SH-SY5Y (cell line): ENCODE results near the gene ETS1.

ENCODE experiments used
- GATA2 ChIP-seq: IDR thresholded peaks from 2 replicates; pipeline ENCODE4 v1.6.1; 2011; ENCODE audit warnings: mild to moderate bottlenecking, low read depth, low read length
- GATA3 ChIP-seq: IDR thresholded peaks from 2 replicates; pipeline ENCODE4 v1.6.1; 2011; ENCODE audit warnings: low read depth, mild to moderate bottlenecking, low read length, moderate library complexity

The ETS1 gene

DNA sequence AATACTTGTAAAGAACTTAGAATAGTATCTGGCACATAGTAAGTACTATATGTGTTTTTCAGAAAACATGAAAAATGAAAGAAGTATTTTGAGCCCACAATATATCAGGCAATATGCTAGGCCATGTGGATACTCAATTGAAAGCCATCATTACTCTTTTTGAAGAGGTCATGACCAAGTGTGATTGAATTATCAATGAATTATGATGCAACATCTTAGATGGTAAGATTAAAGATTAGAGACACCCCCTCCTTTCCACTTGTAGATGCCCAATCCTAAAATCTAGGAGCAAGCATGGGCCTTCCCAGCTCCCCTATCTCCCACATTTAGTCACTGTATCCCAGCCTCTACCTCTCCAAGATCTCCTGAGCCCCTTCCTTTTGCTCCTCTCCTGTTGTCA is 154.4 kb downstream of the ETS1 start:
- TF ChIP-seq GATA2 (no peak), GATA3 (no peak)

DNA sequence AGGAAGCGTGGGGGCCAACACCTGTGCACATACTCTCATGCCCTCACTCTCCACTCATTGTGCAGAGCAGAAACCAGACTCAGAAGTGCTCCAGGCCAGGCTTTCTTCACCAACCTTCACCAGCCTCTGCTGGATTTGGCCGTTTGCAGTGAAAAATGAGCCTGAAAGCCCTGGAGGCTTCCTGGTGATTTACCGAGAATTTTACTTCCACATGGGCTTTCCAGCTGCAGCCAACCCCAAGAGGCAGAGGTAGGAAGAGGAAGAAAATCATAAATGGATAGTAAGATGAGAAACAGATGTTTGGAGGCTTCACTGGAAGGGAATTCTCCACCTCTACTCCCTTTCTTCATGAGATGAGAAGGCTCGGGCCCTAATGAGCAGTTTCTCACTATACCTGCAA is 155.4 kb downstream of the ETS1 start:
- no peak for TF ChIP-seq GATA2
- TF ChIP-seq GATA3 = no peak

DNA sequence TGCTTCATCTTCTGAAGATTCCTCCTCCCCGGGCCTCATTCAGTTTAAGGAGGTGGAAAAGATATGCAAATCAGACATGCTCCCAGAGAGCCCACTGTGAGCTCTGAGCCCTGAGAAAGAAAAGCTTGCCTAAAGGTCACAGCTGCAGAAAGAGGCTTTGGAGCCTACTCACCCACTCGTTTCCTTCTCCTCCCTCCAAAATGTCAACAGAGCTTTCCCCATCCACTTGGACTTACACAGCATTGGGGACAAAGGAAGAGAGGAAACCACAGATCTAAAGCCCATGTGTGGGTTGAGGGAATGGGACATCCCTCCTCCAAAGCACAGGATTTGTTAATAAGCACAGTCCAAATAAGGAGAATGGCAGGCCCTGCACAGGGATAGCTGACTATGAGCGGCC is 158.4 kb downstream of the ETS1 start:
- TF ChIP-seq GATA3 = no peak
- no peak for TF ChIP-seq GATA2

DNA sequence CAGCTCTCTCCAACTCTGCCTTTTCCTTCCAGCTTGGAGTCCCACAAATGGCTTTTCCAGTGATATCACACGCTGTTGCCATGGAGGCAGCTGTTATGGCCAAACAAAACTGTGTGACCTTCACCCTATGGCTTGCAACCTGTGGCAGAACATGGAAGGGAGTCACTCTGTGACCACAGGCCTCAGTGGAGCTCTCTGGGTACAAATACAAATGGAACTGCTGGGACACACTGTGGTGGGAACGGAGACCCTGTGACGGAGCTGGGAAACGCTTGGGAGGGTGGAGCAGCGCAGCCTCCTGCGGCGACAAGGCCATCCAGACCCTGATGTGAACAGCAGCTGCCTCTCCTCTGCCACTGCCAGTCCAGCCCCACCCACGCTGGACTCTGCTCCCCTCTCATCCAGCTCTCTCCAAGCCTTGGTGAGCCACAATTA is 162.5 kb downstream of the ETS1 start:
- no peak for TF ChIP-seq GATA2
- TF ChIP-seq GATA3 = no peak

DNA sequence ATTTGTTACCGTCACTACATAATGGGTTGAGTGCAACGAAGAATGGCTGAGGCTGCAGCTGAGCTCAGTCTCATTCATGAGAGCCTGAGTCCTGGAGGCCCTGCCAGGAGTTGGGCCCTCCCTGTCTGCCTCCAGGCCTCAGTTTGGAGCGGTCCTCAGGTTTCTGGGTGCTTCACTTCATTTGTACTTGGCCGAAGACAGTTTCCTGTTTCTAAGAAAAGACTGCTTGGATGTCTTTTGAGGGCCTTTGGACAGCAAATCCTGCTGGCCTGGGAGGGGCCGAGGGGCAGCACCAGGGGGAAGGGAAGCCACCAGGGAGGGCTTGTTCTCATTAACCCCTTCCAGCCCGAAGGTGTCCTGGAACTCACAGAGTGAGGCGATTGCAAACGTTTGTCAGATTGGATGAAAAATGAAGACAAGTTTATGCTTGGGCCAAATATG is 163.1 kb downstream of the ETS1 start:
- no peak for TF ChIP-seq GATA2

DNA sequence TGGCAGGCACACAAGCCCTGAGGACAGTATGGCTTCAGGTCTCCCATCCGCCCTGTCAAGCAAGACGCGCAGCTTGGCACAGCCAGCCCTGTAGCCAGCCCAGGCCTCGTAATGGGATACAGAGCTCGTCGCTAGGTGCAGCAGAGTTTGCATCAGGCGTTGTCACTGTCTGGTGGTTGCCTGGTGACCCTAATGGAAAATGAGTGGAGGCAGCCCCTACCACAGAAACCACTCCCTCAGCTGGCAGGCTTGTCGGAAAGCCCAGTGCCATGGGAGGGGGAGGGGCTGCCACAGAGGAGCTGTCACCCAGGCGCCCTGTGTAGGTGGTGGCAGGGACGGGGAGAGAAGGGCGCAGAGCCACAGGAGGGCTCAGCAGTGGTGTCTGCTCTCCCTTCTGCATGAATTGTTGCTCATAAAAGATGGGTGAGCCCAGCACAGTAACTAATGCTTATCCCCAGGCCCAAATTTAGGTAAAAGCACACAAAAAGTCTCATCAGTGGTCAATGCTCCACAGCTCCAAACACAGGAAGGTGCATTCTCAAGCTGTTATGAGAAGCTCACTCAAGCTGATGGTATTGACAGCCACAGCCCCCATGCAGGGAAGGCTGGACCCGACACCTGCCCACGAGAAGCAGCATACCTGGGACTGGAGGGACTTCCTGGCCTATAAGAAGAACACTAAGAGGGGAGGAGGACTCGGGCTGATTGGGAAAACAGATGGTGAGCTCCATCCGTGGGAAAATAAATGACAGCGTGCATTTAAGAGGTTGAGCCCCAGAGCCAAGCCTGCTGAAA is 164.6 kb downstream of the ETS1 start:
- TF ChIP-seq GATA3 (no peak), GATA2 (no peak)

DNA sequence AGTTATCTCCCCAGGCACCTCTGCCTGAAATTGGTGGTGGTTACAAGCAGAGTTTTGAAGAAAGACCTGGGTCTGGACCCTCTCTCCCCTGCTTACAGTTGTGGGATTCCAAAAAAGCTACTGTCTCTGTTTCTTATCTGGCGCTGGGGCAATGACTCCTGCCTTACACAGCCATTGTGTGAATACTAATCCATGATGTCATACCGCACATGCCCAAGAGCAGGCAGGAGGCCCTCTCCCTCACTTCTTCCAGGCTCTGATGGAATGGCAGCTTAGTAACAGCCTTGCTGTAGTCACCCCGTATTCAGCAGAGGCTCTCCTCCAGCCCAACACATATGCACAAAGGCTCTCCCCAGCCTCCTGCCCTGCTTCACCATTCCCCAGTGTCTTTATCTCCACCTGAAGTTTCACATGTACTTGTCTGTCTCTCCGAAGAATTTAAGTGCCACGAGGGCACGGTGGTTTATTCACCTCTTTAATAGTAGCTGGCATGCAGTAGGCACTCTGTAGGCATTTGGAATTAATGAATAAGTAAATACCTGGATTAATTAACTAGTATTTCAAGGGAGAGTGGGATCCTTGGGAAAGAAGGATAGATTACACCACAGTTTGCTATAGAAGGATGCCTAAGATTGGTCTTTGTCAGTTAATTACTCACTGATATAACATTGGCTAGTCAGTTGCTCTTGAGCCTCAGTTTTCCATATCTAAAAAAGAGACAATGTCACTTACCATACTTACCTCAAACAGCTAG is 165.6 kb downstream of the ETS1 start:
- TF ChIP-seq GATA3 (no peak), GATA2 (no peak)

DNA sequence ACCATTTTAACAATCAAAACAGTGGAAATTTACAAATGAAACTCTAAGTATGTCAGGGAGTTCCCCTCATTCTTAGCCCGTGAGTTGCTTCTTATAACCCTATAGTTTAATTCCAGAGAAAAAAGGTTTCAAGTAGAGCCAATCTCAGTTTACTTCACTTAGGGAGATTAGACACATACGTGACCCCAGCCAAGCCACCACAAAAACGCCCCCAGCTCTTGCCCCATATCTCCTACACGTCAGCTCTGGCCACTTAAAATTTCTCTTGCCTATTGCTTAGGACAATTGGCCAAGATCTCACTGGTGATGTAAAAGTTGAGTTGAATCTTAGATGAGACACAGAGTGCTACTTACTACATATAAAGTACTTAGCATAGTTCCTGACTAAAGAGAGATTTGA is 166.4 kb downstream of the ETS1 start:
- TF ChIP-seq GATA3 (no peak), GATA2 (no peak)

DNA sequence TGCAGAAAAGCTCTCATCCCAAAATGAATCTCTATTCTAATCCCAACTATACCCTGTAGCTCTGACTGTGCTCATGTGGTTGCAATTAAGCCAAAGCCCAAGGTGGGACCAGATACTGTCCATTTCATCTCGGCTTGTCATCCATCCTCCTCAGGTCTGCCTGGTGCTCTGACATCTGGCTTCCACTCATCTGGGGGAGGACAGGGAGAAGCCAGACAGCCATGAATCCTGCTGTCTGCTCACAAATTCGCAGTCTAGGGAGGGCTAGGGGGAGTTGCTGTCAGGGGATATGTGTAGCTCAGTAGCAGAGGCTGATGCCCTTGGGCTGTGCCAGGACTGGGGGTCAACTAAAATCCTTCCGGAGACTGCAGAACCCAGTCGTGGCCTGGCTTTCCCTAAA is 167.1 kb downstream of the ETS1 start:
- TF ChIP-seq GATA3 (no peak), GATA2 (peak; percentile 86)

DNA sequence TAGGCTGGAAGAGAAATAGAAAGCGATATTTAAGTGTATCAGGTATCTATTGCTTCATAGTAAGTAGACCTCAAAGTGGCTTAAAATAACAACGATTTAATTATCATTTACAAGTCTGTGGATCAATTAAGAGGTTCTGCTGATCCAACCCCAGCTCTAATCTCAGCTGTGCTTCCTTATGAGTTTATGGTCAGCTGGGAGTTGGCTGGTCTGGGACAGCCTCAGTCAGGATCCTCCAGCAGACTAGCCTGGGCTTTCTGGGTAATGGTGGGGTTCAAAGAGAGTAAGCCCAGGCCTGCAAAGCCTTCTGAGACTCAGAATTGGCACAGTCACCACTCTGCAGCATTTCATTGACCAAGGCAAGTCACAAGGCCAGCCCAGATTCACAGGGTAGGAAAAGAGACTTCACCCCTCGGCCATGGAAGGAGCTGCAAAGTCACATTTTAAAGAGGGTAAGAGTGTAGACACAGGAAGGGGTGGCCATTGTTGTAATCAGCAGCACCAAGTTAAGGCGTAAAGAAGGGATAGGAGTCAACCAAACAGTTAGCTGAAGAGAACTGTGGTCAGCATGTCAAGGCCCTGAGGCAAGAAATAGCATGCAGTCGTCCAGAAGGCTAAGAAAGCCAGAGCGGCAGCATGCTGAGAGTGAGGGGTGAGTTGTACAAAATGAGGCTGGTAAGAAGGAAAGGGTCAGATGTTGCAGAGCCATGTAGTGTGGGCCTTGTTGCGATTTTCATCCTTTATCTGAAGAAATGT is 168.2 kb downstream of the ETS1 start:
- no peak for TF ChIP-seq GATA2
- no peak for TF ChIP-seq GATA3

DNA sequence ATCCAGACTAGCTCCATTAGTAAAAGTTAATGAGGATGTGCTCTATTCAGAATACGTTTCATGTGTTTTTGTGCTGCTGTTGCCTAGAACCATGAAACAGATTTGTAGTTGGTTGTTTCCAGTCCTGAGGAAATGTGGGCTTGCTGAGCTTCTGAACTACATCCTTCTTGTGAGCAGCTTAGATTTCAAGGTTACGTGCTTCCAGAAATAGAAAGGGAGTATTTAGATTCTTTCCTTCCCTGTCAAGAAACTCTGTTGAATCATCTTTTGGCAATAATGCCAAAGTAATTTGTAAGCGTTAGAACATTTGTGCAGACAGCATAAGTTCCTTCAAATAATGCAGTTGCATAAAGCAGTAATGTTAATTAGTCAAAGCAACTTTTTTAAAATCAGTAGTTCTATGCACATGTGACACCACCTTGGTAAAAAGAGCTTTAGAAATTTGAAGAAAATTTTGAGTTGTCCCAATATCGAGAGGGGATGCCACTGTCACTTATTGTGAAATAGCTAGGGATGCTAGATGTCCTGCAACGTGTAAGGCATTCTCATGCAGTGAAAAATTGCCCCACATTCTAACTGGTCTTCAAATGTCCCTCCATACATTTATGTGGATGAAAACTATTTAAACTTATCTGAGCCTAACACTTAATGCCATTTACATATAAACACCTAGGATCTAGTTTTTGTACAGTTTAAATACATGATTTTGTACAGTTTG is 169.6 kb downstream of the ETS1 start:
- TF ChIP-seq GATA3 (no peak), GATA2 (no peak)

DNA sequence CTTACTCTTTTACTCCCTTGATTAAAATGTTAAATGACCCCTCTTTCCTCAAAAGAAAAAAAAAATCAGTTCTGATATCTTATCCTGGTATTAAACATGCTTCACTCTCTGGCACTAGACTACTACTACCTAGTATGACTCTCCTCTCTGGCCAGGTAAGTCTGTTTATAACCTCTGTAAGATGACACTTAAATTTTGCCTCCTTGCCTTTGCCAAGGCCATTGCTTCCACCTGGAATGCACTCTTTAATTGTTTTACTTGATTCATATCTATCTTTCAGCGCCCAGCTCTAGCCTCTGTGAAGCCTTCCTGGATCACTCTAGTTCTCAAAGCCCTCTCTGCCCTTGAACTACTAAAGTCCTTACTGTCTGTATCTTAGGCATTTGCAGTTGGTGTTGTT is 170.4 kb downstream of the ETS1 start:
- no peak for TF ChIP-seq GATA3
- no peak for TF ChIP-seq GATA2

DNA sequence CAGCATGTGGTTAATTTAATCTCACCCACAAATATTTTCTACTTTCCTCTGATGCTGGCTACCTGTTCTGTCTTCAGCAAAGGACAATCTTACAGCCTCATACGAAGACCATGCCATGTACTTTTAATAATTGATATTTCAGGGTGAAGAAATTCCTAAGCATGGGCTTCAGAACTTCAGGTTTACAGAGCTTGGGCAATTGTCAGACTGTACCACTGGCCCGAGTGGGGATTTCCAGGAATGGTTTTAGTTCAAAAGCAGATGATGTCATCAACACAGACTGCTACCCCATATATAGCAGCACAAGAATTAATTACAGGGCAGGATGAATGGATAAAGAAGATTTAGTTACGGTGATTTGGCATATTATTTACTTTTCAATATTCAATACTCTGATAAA is 171.8 kb downstream of the ETS1 start:
- TF ChIP-seq GATA2 (no peak), GATA3 (no peak)
